GM12874 (cell line): ENCODE results near the gene CDHR1.

Source experiments
- CTCF ChIP-seq: IDR thresholded peaks from 2 replicates; pipeline ENCODE4 v1.5.1; 2011; ENCODE audit warnings: low read depth, mild to moderate bottlenecking, control low read depth, low read length, moderate library complexity; ENCODE audit not compliant: insufficient read depth

Gene CDHR1

GRCh38 chr10:84198206-84198915 lies 4.0 kb downstream of the CDHR1 start:
- TF ChIP-seq CTCF = no peak

GRCh38 chr10:84200537-84201243 lies 6.4 kb downstream of the CDHR1 start:
- no peak for TF ChIP-seq CTCF

GRCh38 chr10:84201244-84201606 lies 6.9 kb downstream of the CDHR1 start:
- TF ChIP-seq CTCF = no peak

- no peak for TF ChIP-seq CTCF
Measured at GRCh38 chr10:84201682-84202081, 7.3 kb downstream of the CDHR1 start.

GRCh38 chr10:84202349-84202748 lies 8.0 kb downstream of the CDHR1 start:
- no peak for TF ChIP-seq CTCF

- TF ChIP-seq CTCF = peak; percentile 85
Measured at GRCh38 chr10:84204122-84204521, 9.8 kb downstream of the CDHR1 start.

- no peak for TF ChIP-seq CTCF
Measured at GRCh38 chr10:84204610-84205009, 10.3 kb downstream of the CDHR1 start.
